ENCODE data around the gene NECTIN4. TPM values are rescaled to one million over a fixed set of nuclear protein-coding genes. Genes with fewer than 3 reads are reported as not detected.

The NECTIN4 gene
- 43.1 and 50.0 TPM in 2 replicates for total RNA-seq

GRCh38 chr1:161089251-161089924 lies at the start of gene NECTIN4:
TSS of gene NECTIN4 (minus strand) at chr1:161089558. CDS start at chr1:161089296, 262 bp downstream.

GRCh38 chr1:161132410-161133219 lies 43.3 kb upstream of the NECTIN4 start, which contains the start of gene DEDD:
TSS of gene DEDD (minus strand) at chr1:161132667. CDS start at chr1:161124462, 8,205 bp downstream.

GRCh38 chr1:161117759-161118581 lies 28.6 kb upstream of the NECTIN4 start, which contains the start of the genes NIT1 and PFDN2:
TSS of gene NIT1 (plus strand) at chr1:161118105. CDS start at chr1:161118177, 72 bp downstream.
TSS of gene PFDN2 (minus strand) at chr1:161118037. CDS start at chr1:161118026, 11 bp downstream.

GRCh38 chr1:161098210-161099068 lies 9.1 kb upstream of the NECTIN4 start, which contains the start of gene KLHDC9:
TSS of gene KLHDC9 (plus strand) at chr1:161098361. CDS start at chr1:161098536, 175 bp downstream.

GRCh38 chr1:161069731-161070270 lies 19.6 kb downstream of the NECTIN4 start, which contains the start of gene ARHGAP30:
TSS of gene ARHGAP30 (minus strand) at chr1:161069891. CDS start at chr1:161069624, 267 bp downstream.

GRCh38 chr1:161045736-161046604 lies 43.4 kb downstream of the NECTIN4 start, which contains the start of gene USF1:
TSS of gene USF1 (minus strand) at chr1:161045977. CDS start at chr1:161043275, 2,702 bp downstream.

GRCh38 chr1:161038523-161039153 lies 50.7 kb downstream of the NECTIN4 start, which contains the start of gene TSTD1:
TSS of gene TSTD1 (minus strand) at chr1:161038964. CDS start at chr1:161038889, 75 bp downstream.

Other genes starting within 250 kb of the NECTIN4 start
- 0.07 TPM in 1 of 2 replicates, not detected in the other for gene CD244, start 226.7 kb downstream of the NECTIN4 start, total RNA-seq
- not detected in 2 replicates for gene ITLN1, start 204.4 kb downstream of the NECTIN4 start, total RNA-seq
- gene ITLN2, start 134.7 kb downstream of the NECTIN4 start, total RNA-seq: not detected in 2 replicates
- 117 and 131 TPM in 2 replicates for gene F11R, start 68.4 kb downstream of the NECTIN4 start, total RNA-seq
- 110 and 112 TPM in 2 replicates for gene TSTD1, start 50.6 kb downstream of the NECTIN4 start, total RNA-seq
- 39.4 and 40.9 TPM in 2 replicates for gene USF1, start 43.6 kb downstream of the NECTIN4 start, total RNA-seq
- gene ARHGAP30, start 19.7 kb downstream of the NECTIN4 start, total RNA-seq: 0.19 and 0.28 TPM in 2 replicates
- gene KLHDC9, start 8.8 kb upstream of the NECTIN4 start, total RNA-seq: 3.3 and 6.5 TPM in 2 replicates
- 76.4 and 100 TPM in 2 replicates for gene PFDN2, start 28.5 kb upstream of the NECTIN4 start, total RNA-seq
- gene NIT1, start 28.5 kb upstream of the NECTIN4 start, total RNA-seq: 32.2 and 35.6 TPM in 2 replicates
- gene DEDD, start 43.1 kb upstream of the NECTIN4 start, total RNA-seq: 14.2 and 23.0 TPM in 2 replicates
- 43.8 and 68.1 TPM in 2 replicates for gene UFC1, start 64.4 kb upstream of the NECTIN4 start, total RNA-seq
- 10.2 and 11.5 TPM in 2 replicates for gene USP21, start 69.9 kb upstream of the NECTIN4 start, total RNA-seq
- 12.6 and 14.7 TPM in 2 replicates for gene PPOX, start 76.9 kb upstream of the NECTIN4 start, total RNA-seq
- gene B4GALT3, start 87.9 kb upstream of the NECTIN4 start, total RNA-seq: 31.2 and 35.7 TPM in 2 replicates
- gene ADAMTS4, start 109.5 kb upstream of the NECTIN4 start, total RNA-seq: 0.05 and 0.07 TPM in 2 replicates
- 87.7 and 96.5 TPM in 2 replicates for gene NDUFS2, start 112.8 kb upstream of the NECTIN4 start, total RNA-seq
- 0.42 TPM in 1 of 2 replicates, not detected in the other for gene FCER1G, start 125.7 kb upstream of the NECTIN4 start, total RNA-seq
- gene APOA2, start 134.1 kb upstream of the NECTIN4 start, total RNA-seq: not detected in 2 replicates
- 11.2 and 14.1 TPM in 2 replicates for gene TOMM40L, start 136.5 kb upstream of the NECTIN4 start, total RNA-seq
- gene NR1I3, start 148.6 kb upstream of the NECTIN4 start, total RNA-seq: not detected in 2 replicates
- gene PCP4L1, start 169.2 kb upstream of the NECTIN4 start, total RNA-seq: 1.3 and 1.9 TPM in 2 replicates
- 1.2 and 2.2 TPM in 2 replicates for gene MPZ, start 220.4 kb upstream of the NECTIN4 start, total RNA-seq
- 45.1 and 53.2 TPM in 2 replicates for gene SDHC, start 224.8 kb upstream of the NECTIN4 start, total RNA-seq

Data from airway epithelial cell (primary cell).